K562 (cell line): ENCODE results near the gene GRWD1. TPM values are rescaled to one million over a fixed set of nuclear protein-coding genes. Genes with fewer than 3 reads are reported as not detected.

Experiments
- ELF1 ChIP-seq: fragments of 200-800 bp; sonication (Bioruptor generic); IDR thresholded peaks from 2 replicates; pipeline ENCODE4 v1.6.1; 2016; ENCODE audit warnings: missing genetic modification characterization, missing compliant biosample characterization
- ELK3 ChIP-seq: fragments of 450-650 bp; formaldehyde crosslinking; IDR thresholded peaks from 2 replicates; pipeline ENCODE4 v1.4.0; 2020; ENCODE audit warnings: mild to moderate bottlenecking
- FOXP4 ChIP-seq: sonication (generic); formaldehyde crosslinking; IDR thresholded peaks from 2 replicates; pipeline ENCODE4 v1.8.0; 2022; ENCODE audit warnings: mild to moderate bottlenecking, missing genetic modification reagents, borderline replicate concordance
- HDAC1 ChIP-seq, 2 experiments: fragments of 450-650 bp; IDR thresholded peaks; 2 replicates each; pipeline ENCODE4 v1.6.1; 2016 to 2017; ENCODE audit warnings: inconsistent platforms in 1 of 2, mild to moderate bottlenecking in 1 of 2, moderate library complexity in 1 of 2
- LCOR ChIP-seq: sonication (generic); formaldehyde crosslinking; IDR thresholded peaks from 2 replicates; pipeline ENCODE4 v1.8.0; 2022; ENCODE audit warnings: mild to moderate bottlenecking, missing genetic modification reagents
- NCOR1 ChIP-seq: fragments of 450-650 bp; IDR thresholded peaks from 2 replicates; pipeline ENCODE4 v1.6.1; 2016; ENCODE audit warnings: mild to moderate bottlenecking, moderate library complexity
- NR1H2 ChIP-seq: sonication (generic); formaldehyde crosslinking; IDR thresholded peaks from 2 replicates; pipeline ENCODE4 v1.4.0; 2020; ENCODE audit warnings: mild to moderate bottlenecking, missing genetic modification reagents
- NR2C2 ChIP-seq, 2 experiments: fragments of 200-800 bp in 1 of 2; sonication (Bioruptor generic) in 1 of 2; sonication (generic) in 1 of 2; formaldehyde crosslinking in 1 of 2; IDR thresholded peaks; 2 replicates each; pipeline versions ENCODE4 v1.6.1 to v1.8.0; 2016 to 2022; ENCODE audit warnings: mild to moderate bottlenecking in 1 of 2, missing compliant biosample characterization in 1 of 2, missing genetic modification characterization in 1 of 2, missing genetic modification reagents in 1 of 2
- NUFIP1 ChIP-seq: fragments of 450-650 bp; IDR thresholded peaks from 2 replicates; pipeline ENCODE4 v1.6.1; 2018; ENCODE audit not compliant: partially characterized antibody
- PHB ChIP-seq: fragments of 250-450 bp; sonication (Bioruptor Pico); IDR thresholded peaks from 2 replicates; pipeline ENCODE4 v1.5.0; 2021
- POLR2AphosphoS5 ChIP-seq: IDR thresholded peaks from 2 replicates; pipeline ENCODE4 v1.6.1; 2011; ENCODE audit warnings: mild to moderate bottlenecking, low read depth, low read length, moderate library complexity; ENCODE audit not compliant: control insufficient read depth, insufficient read depth
- RCOR1 ChIP-seq, 2 experiments: IDR thresholded peaks; 2 replicates each; pipeline ENCODE4 v1.6.1; 2012; ENCODE audit warnings: low read depth in 2 of 2, low read length in 2 of 2, borderline replicate concordance in 1 of 2, improper control_type of control experiment in 1 of 2
- TAL1 ChIP-seq: fragments of 450-650 bp; IDR thresholded peaks from 2 replicates; pipeline ENCODE4 v1.6.1; 2016; ENCODE audit warnings: mild to moderate bottlenecking
- TEAD1 ChIP-seq, 2 experiments: fragments of 450-650 bp in 1 of 2; sonication (generic) in 1 of 2; formaldehyde crosslinking; IDR thresholded peaks; 2 replicates each; pipeline versions ENCODE4 v1.4.0 to v1.8.0; 2020 to 2022; ENCODE audit warnings: mild to moderate bottlenecking in 2 of 2, missing genetic modification reagents in 1 of 2
- ZC3H4 ChIP-seq: sonication (generic); formaldehyde crosslinking; IDR thresholded peaks from 2 replicates; pipeline ENCODE4 v1.9.0; 2021; ENCODE audit warnings: missing genetic modification reagents, borderline replicate concordance
- ZNF324 ChIP-seq: fragments of 250-450 bp; sonication (Bioruptor Pico); IDR thresholded peaks from 2 replicates; pipeline ENCODE4 v1.4.0; 2020; ENCODE audit warnings: mild to moderate bottlenecking
- ZNF398 ChIP-seq: fragments of 250-450 bp; sonication (Bioruptor Pico); IDR thresholded peaks from 2 replicates; pipeline ENCODE4 v1.8.0; 2021; ENCODE audit warnings: moderate library complexity, mild to moderate bottlenecking, inconsistent platforms
- ZNF740 ChIP-seq, 3 experiments: fragments of 200-800 bp in 1 of 3; sonication (Bioruptor generic) in 1 of 3; sonication (generic) in 1 of 3; formaldehyde crosslinking in 1 of 3; IDR thresholded peaks; 2 replicates each; pipeline versions ENCODE4 v1.6.1 to v1.8.0; 2016 to 2022; ENCODE audit warnings: mild to moderate bottlenecking in 2 of 3, missing compliant biosample characterization in 2 of 3, missing genetic modification characterization in 2 of 3, missing genetic modification reagents in 1 of 3
- polyA plus RNA-seq, 8 experiments: library from polyadenylated mRNA; depleted of rRNA in 4 of 8; stranded (reverse) in 5 of 8; unstranded in 3 of 8; fragments of >200 nt; fragmentation: Nextera tagmentation in 2 of 8; fragmentation: Illumina TruSeq in 1 of 8; extraction: Ambion mirVana in 2 of 8; extraction: Trizol in 1 of 8; gene quantifications; 2 replicates each; pipeline versions ENCODE4 v1.2.1 to v1.2.3, GENCODE V29; 2011 to 2014; ENCODE audit warnings: inconsistent platforms in 1 of 8, missing spikeins in 1 of 8
- total RNA-seq, 7 experiments: library from RNA; depleted of rRNA in 6 of 7; stranded (reverse); fragments of >200 nt in 6 of 7; fragmentation: Illumina TruSeq in 2 of 7; extraction: Trizol in 2 of 7; gene quantifications; 2 replicates each; pipeline versions ENCODE4 v1.2.1 to v1.2.3, GENCODE V29; 2011 to 2021; ENCODE audit warnings: low replicate concordance in 1 of 7

GRWD1 gene
- total and polyA plus RNA-seq, 9 of the 15 experiments (the other 6 are each of a cell fraction or from before 2014, with no cell fraction given): 1.5 to 87.2 (median 24.5) TPM

- TF ChIP-seq ZNF398 (CRISPR knock-in tag): no peak
- peak in 1 of 2 experiments; percentile 95; a peak in 2 of 4 replicates for TF ChIP-seq HDAC1 (IDR thresholded peaks at IDR 0.05)
- no peak for TF ChIP-seq TEAD1 (CRISPR knock-in tag; IDR thresholded peaks at IDR 0.05)
- TF ChIP-seq ELK3 (CRISPR knock-in tag): no peak
- TF ChIP-seq ZNF740 (CRISPR knock-in tag; IDR thresholded peaks at IDR 0.05): no peak; the same call in 1 of the 2 replicates
- no peak for TF ChIP-seq ZNF740 (tag; IDR thresholded peaks at IDR 0.05)
- no peak for TF ChIP-seq LCOR
- TF ChIP-seq POLR2AphosphoS5: no peak
- no peak for TF ChIP-seq FOXP4 (CRISPR knock-in tag)
- no peak; the same call in 1 of the 2 replicates for TF ChIP-seq TAL1
- TF ChIP-seq NR2C2 (CRISPR knock-in tag; IDR thresholded peaks at IDR 0.05): peak; percentile 95; the same call in 1 of the 2 replicates
- peak; percentile 97 for TF ChIP-seq NR2C2 (tag; IDR thresholded peaks at IDR 0.05)
- no peak for TF ChIP-seq NCOR1
- TF ChIP-seq NUFIP1: no peak
- no peak for TF ChIP-seq ZNF324
- no peak for TF ChIP-seq PHB
- no peak for TF ChIP-seq ZC3H4 (CRISPR knock-in tag)
- TF ChIP-seq NR1H2 (CRISPR knock-in tag): no peak
- 0 out of 4 replicates have a peak, but pooled peaks of 1 of the 2 experiments have one; percentile 45 for TF ChIP-seq RCOR1 (IDR thresholded peaks at IDR 0.05; ENCODE audit: borderline replicate concordance in 1 of 2, low read depth in 2 of 2, low read length in 2 of 2)
- TF ChIP-seq ELF1 (tag): no peak
Measured at GRCh38 chr19:48501494-48502349, 55.9 kb downstream of the GRWD1 start (continued).
